NCI-H446 treated with DMSO at 0.1 percent for 48 hours (cell line): ENCODE measurements around the gene IHH.
A peak's percentile ranks its signal among the peaks of the same experiment; 100 is the strongest.

Experiments used
- DNase-seq: peaks from one replicate; lab custom pipeline; 2025; lab: John Stamatoyannopoulos, UW

IHH gene

GRCh38 chr2:219073413-219074129, 12.8 kb upstream of the IHH start:
- DNase-seq, result peak; percentile 16

GRCh38 chr2:219072741-219073250, 12.1 kb upstream of the IHH start:
- DNase-seq, result no peak

GRCh38 chr2:219071131-219071816, 10.6 kb upstream of the IHH start:
- DNase-seq, result no peak

- DNase-seq, result no peak
These were observed 4.8 kb upstream of the IHH start for GRCh38 chr2:219065484-219065883.

GRCh38 chr2:219062081-219062480, 1.4 kb upstream of the IHH start:
- DNase-seq, result no peak

- no peak for DNase-seq
These were observed 717 bp downstream of the IHH start for GRCh38 chr2:219059725-219060682.

GRCh38 chr2:219059375-219059724, 1.4 kb downstream of the IHH start:
- DNase-seq, result no peak

GRCh38 chr2:219058541-219059374, 2.0 kb downstream of the IHH start:
- no peak for DNase-seq

GRCh38 chr2:219057709-219058540, 2.8 kb downstream of the IHH start:
- no peak for DNase-seq

GRCh38 chr2:219056896-219057708, 3.6 kb downstream of the IHH start:
- DNase-seq, result no peak

GRCh38 chr2:219056176-219056895, 4.4 kb downstream of the IHH start:
- DNase-seq, result no peak

- no peak for DNase-seq
These were observed 5.5 kb downstream of the IHH start for GRCh38 chr2:219054956-219055903.

GRCh38 chr2:219049282-219049681, 11.4 kb downstream of the IHH start:
- no peak for DNase-seq

- no peak for DNase-seq
These were observed 14.7 kb downstream of the IHH start for GRCh38 chr2:219045937-219046550.

GRCh38 chr2:219042750-219043149, 18.0 kb downstream of the IHH start:
- no peak for DNase-seq

GRCh38 chr2:219042157-219042556, 18.6 kb downstream of the IHH start:
- no peak for DNase-seq

- DNase-seq, result peak; percentile 3
These were observed 19.5 kb downstream of the IHH start, which contains the start of gene CFAP65 for GRCh38 chr2:219041252-219041651. CFAP65 (minus strand) TSS chr2:219041516; CDS start chr2:219039048, 2,468 bp downstream.
